ENCODE measurements around the gene MARK2.

Gene MARK2

GRCh38 chr11:63958008-63958407 is 119.1 kb downstream of the MARK2 start:
- Histone ChIP-seq H3K4me1 (ENCODE audit: insufficient read depth, low read length, poor library complexity, severe bottlenecking) (peaks cover 31% of the 10 kb centered on the region), H3K4me2 (ENCODE audit: low read depth, low read length, poor library complexity, severe bottlenecking) (no peak overlapping the region), H3F3A (ENCODE audit: low read depth) (no peaks in the 10 kb centered on the region), H3K9ac (ENCODE audit: low read depth, low read length, poor library complexity, severe bottlenecking) (no peak overlapping the region), H3K4me3 (ENCODE audit: low read length, poor library complexity, severe bottlenecking) (no peak overlapping the region), H2AFZ (ENCODE audit: low read length) (no peak overlapping the region), H3K9me2 (replicated peaks; ENCODE audit: low read depth, low read length) (no peaks in the 10 kb centered on the region), H3K9me3 (ENCODE audit: insufficient read depth, low read depth, low read length) (no peaks in the 10 kb centered on the region), H4K20me1 (ENCODE audit: insufficient read depth, low read length, poor library complexity, severe bottlenecking) (no peaks in the 10 kb centered on the region), H3K36me3 (ENCODE audit: insufficient read depth, low read length) (peaks cover 34% of the 10 kb centered on the region; the same call in 1 of the 2 replicates), H3K27me3 (ENCODE audit: insufficient read depth, low read length, poor library complexity, severe bottlenecking) (no peaks in the 10 kb centered on the region), H3K79me2 (ENCODE audit: insufficient read depth, low read length) (no peaks in the 10 kb centered on the region)
- TF ChIP-seq EZH2phosphoT487 (IDR thresholded peaks at IDR 0.05; ENCODE audit: borderline replicate concordance), result no peak
- no peak for TF ChIP-seq CTCF (conservative IDR thresholded peaks at IDR 0.05; ENCODE audit: low read length)
